HFFc6 (cell line): ENCODE measurements around the gene SKAP1. TPM values are rescaled to one million over a fixed set of nuclear protein-coding genes. Genes with fewer than 3 reads are reported as not detected.
A peak's percentile ranks its signal among the peaks of the same experiment; 100 is the strongest.

ENCODE experiments used
- DNase-seq: peaks from one replicate; pipeline ENCODE4 v3.0.0-alpha.2; 2018
- H3K27ac Mint-ChIP-seq: 2 replicates; pipeline ENCODE4 v1.8.0; 2020; ENCODE audit warnings: mild to moderate bottlenecking, mixed read lengths
- H3K27me3 Mint-ChIP-seq: 2 replicates; pipeline ENCODE4 v1.8.0; 2021; ENCODE audit warnings: mild to moderate bottlenecking, moderate library complexity, mixed read lengths; ENCODE audit not compliant: insufficient read depth
- H3K36me3 Mint-ChIP-seq: 2 replicates; pipeline ENCODE4 v1.8.0; 2021; ENCODE audit warnings: low read depth, mixed read lengths
- H3K4me1 Mint-ChIP-seq: 2 replicates; pipeline ENCODE4 v1.8.0; 2020; ENCODE audit warnings: low read depth, mixed read lengths
- H3K4me3 Mint-ChIP-seq: 2 replicates; pipeline ENCODE4 v1.8.0; 2020; ENCODE audit warnings: mild to moderate bottlenecking, moderate library complexity, mixed read lengths
- H3K9me3 Mint-ChIP-seq: 2 replicates; pipeline ENCODE4 v1.8.0; 2020; ENCODE audit warnings: mild to moderate bottlenecking, mixed read lengths
- total RNA-seq, 6 experiments: library from RNA; stranded (reverse); fragmentation: NEBNext Ultra II Directional; extraction: Animal tissue kit (Norgen Biotek cat#: 25700); gene quantifications; 2 replicates in 1 of 6; 3 replicates in 5 of 6; pipeline ENCODE4 v1.2.3, GENCODE V29; 2021
- TF ChIP-seq, protein P1 (sequence below): fragments of 200-600 bp; sonication (generic); IDR thresholded peaks from 2 replicates; pipeline ENCODE4 v1.5.0; 2021; ENCODE audit warnings: antibody characterized with exemption, mild to moderate bottlenecking

Gene SKAP1
- total RNA-seq, 6 experiments from 2014 or later, result not detected

DNA sequence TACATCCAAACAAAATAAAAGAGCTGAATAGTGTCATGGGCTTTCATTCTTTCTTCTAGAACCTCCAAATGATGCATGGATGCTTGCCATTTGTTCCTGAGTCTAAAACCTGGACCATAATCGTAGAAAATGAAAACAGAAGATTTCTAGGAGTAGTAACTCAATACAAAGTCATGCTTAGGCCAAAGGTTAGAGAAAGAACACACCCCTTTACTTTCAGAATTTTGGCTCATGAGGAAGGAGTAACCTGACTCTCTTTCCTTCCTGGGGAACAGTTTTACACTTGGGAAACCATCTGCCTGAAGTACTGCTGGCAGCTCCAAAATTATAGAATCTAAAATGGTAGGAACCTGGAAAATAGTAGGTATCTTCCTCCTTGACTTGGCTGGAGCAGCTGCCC, 185.2 kb downstream of the SKAP1 start:
- H3K27me3 Mint-ChIP-seq, result peaks cover 4% of the 10 kb centered on the region
- peak overlapping the region; percentile 50; the same call in 1 of the 2 replicates for H3K4me3 Mint-ChIP-seq
- peaks cover 57% of the 10 kb centered on the region for H3K4me1 Mint-ChIP-seq
- H3K36me3 Mint-ChIP-seq, result no peaks in the 10 kb centered on the region
- H3K9me3 Mint-ChIP-seq, result no peaks in the 10 kb centered on the region
- peak overlapping the region; percentile 77; the same call in 1 of the 2 replicates for H3K27ac Mint-ChIP-seq
- TF ChIP-seq, protein P1, sequence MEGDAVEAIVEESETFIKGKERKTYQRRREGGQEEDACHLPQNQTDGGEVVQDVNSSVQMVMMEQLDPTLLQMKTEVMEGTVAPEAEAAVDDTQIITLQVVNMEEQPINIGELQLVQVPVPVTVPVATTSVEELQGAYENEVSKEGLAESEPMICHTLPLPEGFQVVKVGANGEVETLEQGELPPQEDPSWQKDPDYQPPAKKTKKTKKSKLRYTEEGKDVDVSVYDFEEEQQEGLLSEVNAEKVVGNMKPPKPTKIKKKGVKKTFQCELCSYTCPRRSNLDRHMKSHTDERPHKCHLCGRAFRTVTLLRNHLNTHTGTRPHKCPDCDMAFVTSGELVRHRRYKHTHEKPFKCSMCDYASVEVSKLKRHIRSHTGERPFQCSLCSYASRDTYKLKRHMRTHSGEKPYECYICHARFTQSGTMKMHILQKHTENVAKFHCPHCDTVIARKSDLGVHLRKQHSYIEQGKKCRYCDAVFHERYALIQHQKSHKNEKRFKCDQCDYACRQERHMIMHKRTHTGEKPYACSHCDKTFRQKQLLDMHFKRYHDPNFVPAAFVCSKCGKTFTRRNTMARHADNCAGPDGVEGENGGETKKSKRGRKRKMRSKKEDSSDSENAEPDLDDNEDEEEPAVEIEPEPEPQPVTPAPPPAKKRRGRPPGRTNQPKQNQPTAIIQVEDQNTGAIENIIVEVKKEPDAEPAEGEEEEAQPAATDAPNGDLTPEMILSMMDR, result no peak
- DNase-seq, result no peak

DNA sequence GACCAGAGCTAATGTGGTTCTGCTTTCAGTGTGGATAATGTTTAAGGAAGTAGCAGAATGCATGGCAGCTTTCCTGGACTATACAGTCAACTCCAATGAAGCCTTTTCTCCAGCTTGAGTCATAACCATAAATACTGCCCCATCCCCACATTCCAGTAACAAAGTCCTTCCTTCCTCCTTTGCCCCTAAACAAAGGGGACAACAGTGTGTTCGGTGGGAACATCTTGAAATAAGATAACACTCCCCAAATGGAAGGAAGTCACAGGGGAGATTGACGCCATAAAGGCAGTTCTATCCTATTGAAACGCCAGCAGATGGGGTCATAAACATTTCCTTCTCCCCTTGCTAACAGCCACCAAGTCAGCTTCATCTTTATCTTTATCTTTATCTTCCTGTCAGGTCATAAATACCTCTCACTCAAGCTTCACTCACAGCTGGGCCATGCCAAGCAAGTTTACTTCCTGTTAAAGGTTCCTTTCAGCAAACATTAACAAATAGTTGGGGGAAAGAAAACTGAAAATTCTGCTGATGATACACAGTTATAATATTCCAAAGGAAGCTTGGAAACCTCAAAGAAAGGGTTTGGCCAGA, 185.8 kb downstream of the SKAP1 start:
- Mint-ChIP-seq H3K27ac (peak overlapping the region; percentile 77), H3K27me3 (peaks cover 2% of the 10 kb centered on the region), H3K4me1 (peaks cover 61% of the 10 kb centered on the region), H3K4me3 (peak overlapping the region; percentile 50), H3K9me3 (no peaks in the 10 kb centered on the region), H3K36me3 (no peaks in the 10 kb centered on the region)
- peak; percentile 51 for DNase-seq
- TF ChIP-seq, protein P1, result no peak

DNA sequence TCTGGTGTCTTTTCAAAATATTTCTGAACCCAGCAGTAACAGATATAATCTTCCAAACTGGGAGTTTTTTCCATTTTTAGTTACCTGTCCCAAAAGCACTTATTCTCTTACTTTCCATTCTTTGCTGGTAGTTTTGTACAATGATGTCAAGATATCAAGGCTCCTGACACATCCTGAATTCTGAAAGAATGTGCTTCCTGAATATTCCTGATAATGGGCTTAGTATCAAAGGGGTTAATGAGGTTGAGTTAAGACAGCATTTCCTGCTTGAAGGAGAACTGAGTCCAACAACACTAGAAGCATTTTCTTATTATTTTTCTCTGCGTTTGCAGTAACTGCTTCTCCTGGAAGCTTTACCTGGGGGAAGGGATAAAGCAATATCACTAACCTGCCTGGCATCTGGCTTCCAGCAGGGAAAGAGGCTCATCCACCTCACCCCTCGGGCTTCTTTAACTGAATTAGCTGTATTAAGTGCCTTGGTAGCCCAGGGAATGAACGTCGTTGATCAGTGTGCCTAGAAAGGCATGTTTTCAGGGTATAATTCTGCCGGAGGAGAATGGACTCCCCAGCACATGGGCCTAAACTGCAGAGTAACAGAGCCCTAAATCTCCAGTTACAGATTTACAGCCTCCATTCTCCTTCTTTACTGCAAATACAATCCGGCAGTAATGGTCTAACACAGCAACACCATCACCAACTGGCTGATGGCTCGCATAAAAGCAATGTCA, 188.1 kb downstream of the SKAP1 start:
- H3K4me3 Mint-ChIP-seq, result no peak overlapping the region
- no peaks in the 10 kb centered on the region for H3K9me3 Mint-ChIP-seq
- no peak overlapping the region for H3K27ac Mint-ChIP-seq

DNA sequence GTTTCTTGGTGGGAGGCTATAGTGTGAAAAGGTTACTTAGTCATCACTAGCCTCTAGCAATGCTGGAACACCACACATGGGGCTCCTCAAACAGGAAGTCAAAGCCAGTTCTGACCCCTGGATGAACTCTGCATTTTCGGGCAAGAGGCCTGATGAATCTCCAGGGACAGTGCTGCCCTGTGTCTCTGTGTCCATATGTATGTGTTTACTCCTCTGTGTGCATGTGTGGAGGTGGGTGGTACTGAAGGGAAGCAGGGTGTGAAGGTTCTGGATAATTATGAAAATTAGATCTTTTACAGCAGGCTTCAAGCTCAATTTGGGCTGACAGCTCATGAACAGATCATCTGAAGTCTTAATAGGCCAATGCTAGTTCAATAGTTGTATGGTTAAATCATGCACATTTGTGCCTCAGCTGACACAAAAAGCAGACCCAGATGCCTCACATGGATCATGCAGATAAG, 188.9 kb downstream of the SKAP1 start:
- H3K36me3 Mint-ChIP-seq, result no peaks in the 10 kb centered on the region
- peaks cover 67% of the 10 kb centered on the region for H3K4me1 Mint-ChIP-seq
- H3K27ac Mint-ChIP-seq, result peak overlapping the region; percentile 17
- H3K4me3 Mint-ChIP-seq, result peak overlapping the region; percentile 6; the same call in 1 of the 2 replicates
- TF ChIP-seq, protein P1, result no peak
- peaks cover under 1% of the 10 kb centered on the region for H3K27me3 Mint-ChIP-seq
- H3K9me3 Mint-ChIP-seq, result no peaks in the 10 kb centered on the region
- DNase-seq, result peak; percentile 45

More for the DNA sequence above, 188.1 kb downstream of the SKAP1 start:
- H3K27me3 Mint-ChIP-seq, result peaks cover 2% of the 10 kb centered on the region
- no peaks in the 10 kb centered on the region for H3K36me3 Mint-ChIP-seq
- H3K4me1 Mint-ChIP-seq, result peaks cover 67% of the 10 kb centered on the region
- TF ChIP-seq, protein P1, result no peak
- no peak for DNase-seq

DNA sequence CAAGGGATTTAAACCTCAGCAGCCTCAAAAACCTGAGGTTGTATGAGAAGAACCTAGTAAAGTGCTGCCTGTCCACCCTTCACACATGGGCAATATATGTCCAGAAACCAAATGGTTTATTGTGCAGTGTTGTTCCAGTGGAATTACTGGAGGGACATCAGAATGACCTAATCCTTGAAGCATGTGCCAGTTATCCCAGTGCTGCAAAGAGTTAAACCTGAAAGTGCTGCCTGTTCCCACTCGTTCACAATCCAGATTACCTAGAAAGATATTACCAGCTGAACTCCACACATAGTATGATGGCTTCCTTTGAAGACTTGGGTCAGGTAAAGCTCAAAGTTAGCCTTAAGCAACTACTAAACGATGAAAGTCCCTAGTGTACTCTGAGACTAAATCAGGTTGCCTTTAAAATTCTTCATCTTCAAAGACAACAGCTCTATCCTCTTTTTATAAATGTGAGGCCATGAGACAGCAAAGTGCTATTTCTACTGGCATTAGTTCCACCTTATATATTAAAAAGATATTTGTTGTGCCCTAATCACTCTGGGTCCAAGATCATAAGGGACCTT, 189.4 kb downstream of the SKAP1 start:
- Mint-ChIP-seq H3K4me1 (peaks cover 67% of the 10 kb centered on the region), H3K36me3 (no peaks in the 10 kb centered on the region), H3K27ac (peak overlapping the region; percentile 17; the same call in 1 of the 2 replicates)

More for the DNA sequence above, 189.4 kb downstream of the SKAP1 start:
- Mint-ChIP-seq H3K4me3 (no peak overlapping the region), H3K27me3 (no peaks in the 10 kb centered on the region), H3K9me3 (no peaks in the 10 kb centered on the region)
- TF ChIP-seq, protein P1, result no peak
- no peak for DNase-seq
